H1 (cell line): ENCODE results near the gene TMEM222. TPM values are rescaled to one million over a fixed set of nuclear protein-coding genes. Genes with fewer than 3 reads are reported as not detected.
A peak's percentile ranks its signal among the peaks of the same experiment; 100 is the strongest.

ENCODE experiments used
- CTCF ChIA-PET: fragments of 300-600 bp; sonication (Branson Sonifier 250); formaldehyde crosslinking; loops from one replicate; lab custom pipeline; 2021; ENCODE audit not compliant: partially characterized antibody; lab: Charles Lee
- POLR2A ChIA-PET: fragments of 300-600 bp; sonication (Branson Sonifier 250); formaldehyde crosslinking; loops from one replicate; lab custom pipeline; 2021; ENCODE audit warnings: inconsistent platforms; ENCODE audit not compliant: partially characterized antibody; lab: Charles Lee
- DNase-seq, 2 experiments: peaks; one replicate each; pipeline versions ENCODE4 v3.0.0 to v3.0.0-alpha.2; 2010 to 2022; ENCODE audit warnings: low spot score in 2 of 2, low read depth in 1 of 2, mixed read lengths in 1 of 2
- FAIRE-seq: peaks from 2 replicates; lab custom pipeline; 2011; peaks lifted over from hg19 to GRCh38; lab: Jason Lieb, UNC
- H2AFZ ChIP-seq: 2 replicates; pipeline ENCODE4 v1.8.1; 2012; ENCODE audit warnings: low read length, inconsistent platforms
- H2AK5ac ChIP-seq: 2 replicates; pipeline ENCODE4 v1.6.1; 2013; ENCODE audit warnings: low read depth, low read length
- H2BK120ac ChIP-seq: replicated peaks from 2 replicates; pipeline ENCODE3; 2013; ENCODE audit warnings: low read depth, low read length, inconsistent platforms
- H2BK12ac ChIP-seq: 2 replicates; pipeline ENCODE4 v1.6.1; 2013; ENCODE audit warnings: low read depth, low read length
- H2BK15ac ChIP-seq: 2 replicates; pipeline ENCODE4 v1.6.1; 2013; ENCODE audit warnings: low read length
- H2BK20ac ChIP-seq: 2 replicates; pipeline ENCODE4 v1.6.1; 2013; ENCODE audit warnings: low read length
- H2BK5ac ChIP-seq: 2 replicates; pipeline ENCODE4 v1.6.1; 2013; ENCODE audit warnings: low read depth, low read length
- H3K14ac ChIP-seq: 2 replicates; pipeline ENCODE4 v1.6.1; 2013; ENCODE audit warnings: inconsistent platforms; ENCODE audit not compliant: insufficient read length
- H3K18ac ChIP-seq: 2 replicates; pipeline ENCODE4 v1.6.1; 2013; ENCODE audit warnings: low read length; ENCODE audit errors: extremely low read depth
- H3K23ac ChIP-seq: 2 replicates; pipeline ENCODE4 v1.6.1; 2013; ENCODE audit warnings: inconsistent platforms; ENCODE audit not compliant: insufficient read length
- H3K23me2 ChIP-seq: 2 replicates; pipeline ENCODE4 v1.6.1; 2013; ENCODE audit warnings: low read depth, low read length
- H3K27ac ChIP-seq: 2 replicates; pipeline ENCODE4 v1.6.1; 2011; ENCODE audit warnings: low read depth, low read length, inconsistent platforms
- H3K27me3 ChIP-seq, 4 experiments: replicated peaks in 1 of 4; 1 replicate in 1 of 4; 2 replicates in 3 of 4; pipeline versions ENCODE4 v1.6.1 to v1.8.1; 2011 to 2013; ENCODE audit warnings: low read length in 3 of 4, mild to moderate bottlenecking in 3 of 4, inconsistent platforms in 2 of 4, mixed read lengths in 2 of 4, moderate library complexity in 1 of 4; ENCODE audit not compliant: control insufficient read depth in 3 of 4, insufficient read depth in 3 of 4; ENCODE audit errors: extremely low read depth in 1 of 4
- H3K36me3 ChIP-seq, 4 experiments: 2 replicates each; pipeline versions ENCODE4 v1.6.1 to v1.8.1; 2011 to 2013; ENCODE audit warnings: mild to moderate bottlenecking in 4 of 4, low read length in 3 of 4, moderate library complexity in 2 of 4, control low read depth in 1 of 4, inconsistent platforms in 1 of 4; ENCODE audit not compliant: insufficient read depth in 4 of 4, control insufficient read depth in 2 of 4
- H3K4ac ChIP-seq: replicated peaks from 2 replicates; pipeline ENCODE3; 2013; ENCODE audit warnings: low read length, low read depth, mixed read lengths, inconsistent platforms; ENCODE audit not compliant: insufficient read length
- H3K4me1 ChIP-seq, 4 experiments: replicated peaks in 1 of 4; 1 replicate in 1 of 4; 2 replicates in 3 of 4; pipeline versions ENCODE4 v1.6.1 to v1.8.1; 2011 to 2013; ENCODE audit warnings: low read length in 3 of 4, inconsistent platforms in 2 of 4, mixed read lengths in 1 of 4; ENCODE audit not compliant: insufficient read depth in 4 of 4, control insufficient read depth in 3 of 4
- H3K4me2 ChIP-seq, 2 experiments: 2 replicates each; pipeline versions ENCODE4 v1.6.1 to v1.8.1; 2011 to 2013; ENCODE audit warnings: low read depth in 2 of 2, low read length in 2 of 2, control low read depth in 1 of 2, inconsistent platforms in 1 of 2, mild to moderate bottlenecking in 1 of 2; ENCODE audit not compliant: insufficient read depth in 1 of 2
- H3K4me3 ChIP-seq, 4 experiments: fragments of 200-600, 300-600 bp in 1 of 4; sonication (generic), shearing (Covaris generic), sonication (Bioruptor Twin) in 1 of 4; 2 replicates each; pipeline versions ENCODE4 v1.5.1 to v1.8.1; 2011 to 2016; ENCODE audit warnings: low read length in 4 of 4, low read depth in 3 of 4, control low read depth in 2 of 4, inconsistent platforms in 2 of 4, mild to moderate bottlenecking in 2 of 4, mixed read lengths in 1 of 4, moderate library complexity in 1 of 4; ENCODE audit not compliant: insufficient read depth in 2 of 4; ENCODE audit errors: extremely low read depth in 1 of 4
- H3K56ac ChIP-seq: replicated peaks from 2 replicates; pipeline ENCODE3; 2013; ENCODE audit warnings: low read depth, mild to moderate bottlenecking, mixed read lengths, low read length, inconsistent platforms; ENCODE audit not compliant: insufficient read length
- H3K79me1 ChIP-seq: 2 replicates; pipeline ENCODE4 v1.6.1; 2013; ENCODE audit warnings: low read depth, low read length, control low read depth
- H3K79me2 ChIP-seq, 2 experiments: 2 replicates each; pipeline versions ENCODE4 v1.6.1 to v1.8.1; 2012 to 2013; ENCODE audit warnings: low read length in 2 of 2, mild to moderate bottlenecking in 2 of 2, inconsistent platforms in 1 of 2; ENCODE audit not compliant: insufficient read depth in 2 of 2, control insufficient read depth in 1 of 2
- H3K9ac ChIP-seq, 4 experiments: replicated peaks in 1 of 4; 1 replicate in 1 of 4; 2 replicates in 3 of 4; pipeline versions ENCODE4 v1.6.1 to v1.8.1; 2011 to 2013; ENCODE audit warnings: low read depth in 3 of 4, low read length in 3 of 4, control low read depth in 2 of 4, mild to moderate bottlenecking in 2 of 4, moderate library complexity in 2 of 4, inconsistent platforms in 1 of 4; ENCODE audit errors: extremely low read depth in 1 of 4
- H3K9me3 ChIP-seq, 2 experiments: 2 replicates each; pipeline versions ENCODE4 v1.6.1 to v1.8.1; 2012 to 2013; ENCODE audit warnings: mild to moderate bottlenecking in 2 of 2, moderate library complexity in 2 of 2, control low read depth in 1 of 2, inconsistent platforms in 1 of 2, low read depth in 1 of 2, low read length in 1 of 2, mixed read lengths in 1 of 2; ENCODE audit not compliant: insufficient read depth in 2 of 2
- H4K20me1 ChIP-seq, 2 experiments: replicated peaks in 1 of 2; 2 replicates each; pipeline versions ENCODE3 to v1.8.1; 2011 to 2013; ENCODE audit warnings: inconsistent platforms in 2 of 2, low read length in 2 of 2, mild to moderate bottlenecking in 1 of 2; ENCODE audit not compliant: insufficient read depth in 2 of 2, control insufficient read depth in 1 of 2
- H4K5ac ChIP-seq: 2 replicates; pipeline ENCODE4 v1.6.1; 2013; ENCODE audit warnings: low read length, low read depth, mixed read lengths, inconsistent platforms; ENCODE audit not compliant: insufficient read length
- H4K8ac ChIP-seq: 2 replicates; pipeline ENCODE4 v1.8.0; 2013; ENCODE audit warnings: mild to moderate bottlenecking, moderate library complexity, low read length, inconsistent platforms; ENCODE audit not compliant: insufficient read depth; ENCODE audit errors: extremely low read depth
- H4K91ac ChIP-seq: replicated peaks from 2 replicates; pipeline ENCODE3; 2013; ENCODE audit warnings: low read length, mixed read lengths, inconsistent platforms; ENCODE audit not compliant: insufficient read length
- BCL11A ChIP-seq, 2 experiments: IDR thresholded peaks; one replicate each; pipeline ENCODE4 v1.6.1; 2011; ENCODE audit warnings: low read depth in 2 of 2, low read length in 2 of 2, mild to moderate bottlenecking in 2 of 2
- CBX5 ChIP-seq: fragments of 300-800, 300-1000 bp; sonication (generic); IDR thresholded peaks from 2 replicates; pipeline ENCODE4 v1.7.1; 2016; ENCODE audit warnings: antibody characterized with exemption, low read length, low read depth
- CEBPB ChIP-seq: IDR thresholded peaks from 2 replicates; pipeline ENCODE4 v1.6.1; 2012; ENCODE audit warnings: low read depth, low read length
- E2F6 ChIP-seq: IDR thresholded peaks from 2 replicates; pipeline ENCODE4 v1.6.1; 2012; ENCODE audit warnings: inconsistent platforms
- EGR1 ChIP-seq: IDR thresholded peaks from 2 replicates; pipeline ENCODE4 v1.6.1; 2011; ENCODE audit warnings: low read depth, low read length, borderline replicate concordance
- GTF2F1 ChIP-seq: IDR thresholded peaks from 2 replicates; pipeline ENCODE4 v1.6.1; 2012; ENCODE audit warnings: low read depth, low read length, improper control_type of control experiment, borderline replicate concordance
- HDAC6 ChIP-seq: IDR thresholded peaks from one replicate; pipeline ENCODE4 v1.7.1; 2012; ENCODE audit warnings: low read depth, mild to moderate bottlenecking, inconsistent platforms, low read length, moderate library complexity
- JUND ChIP-seq: IDR thresholded peaks from 2 replicates; pipeline ENCODE4 v1.6.1; 2011; ENCODE audit warnings: mild to moderate bottlenecking, improper control_type of control experiment, low read length
- RNF2 ChIP-seq: fragments of 200-900, 300-1000 bp; sonication (generic); IDR thresholded peaks from 2 replicates; pipeline ENCODE4 v1.7.1; 2016; ENCODE audit warnings: borderline replicate concordance, low read depth, mild to moderate bottlenecking, antibody characterized with exemption, low read length; ENCODE audit not compliant: poor library complexity, severe bottlenecking; ENCODE audit errors: missing control alignments
- SIN3A ChIP-seq, 2 experiments: IDR thresholded peaks in 1 of 2; conservative IDR thresholded peaks in 1 of 2; 2 replicates each; pipeline ENCODE4 v1.6.1; 2011 to 2012; ENCODE audit warnings: low read length in 2 of 2, improper control_type of control experiment in 1 of 2, low read depth in 1 of 2, mild to moderate bottlenecking in 1 of 2
- SUZ12 ChIP-seq: fragments of 200-600 bp; sonication (generic); IDR thresholded peaks from 2 replicates; pipeline ENCODE4 v1.6.1; 2012; ENCODE audit warnings: mild to moderate bottlenecking, inconsistent platforms, low read length, moderate library complexity, mixed read lengths
- YY1 ChIP-seq: IDR thresholded peaks from 2 replicates; pipeline ENCODE4 v1.6.1; 2011; ENCODE audit warnings: low read depth, mild to moderate bottlenecking, low read length
- WGBS, 2 experiments: shearing (Covaris generic) in 1 of 2; methylation state at CpG; one replicate each; pipeline versions ENCODE4 v1.1.6 to v1.1.7; 2013 to 2015; ENCODE audit warnings: low lambda C conversion rate in 2 of 2, mixed read lengths in 2 of 2, inconsistent platforms in 1 of 2, low coverage in 1 of 2, missing lambda C conversion rate in 1 of 2; ENCODE audit not compliant: insufficient replicate concordance in 2 of 2, insufficient coverage in 1 of 2, insufficient read length in 1 of 2; ENCODE audit errors: extremely low coverage in 1 of 2, missing lambda C conversion rate in 1 of 2; 5-methylcytosine and 5-hydroxymethylcytosine counted together
- polyA plus RNA-seq, 7 experiments: library from polyadenylated mRNA; depleted of rRNA in 3 of 7; stranded (reverse) in 5 of 7; unstranded in 2 of 7; fragments of >200 nt in 5 of 7; fragments of 200-250 nt in 2 of 7; gene quantifications; 1 replicate in 5 of 7; 2 replicates in 1 of 7; 4 replicates in 1 of 7; pipeline versions ENCODE4 v1.2.1 to v1.2.3, GENCODE V29; 2011 to 2013; ENCODE audit warnings: missing spikeins in 2 of 7, mixed read lengths in 2 of 7
- total RNA-seq: library from RNA; stranded (reverse); fragmentation: NEBNext Ultra II Directional; extraction: Animal tissue kit (Norgen Biotek cat#: 25700); gene quantifications from 2 replicates; pipeline ENCODE4 v1.2.1, GENCODE V29; 2021

Gene TMEM222
- total and polyA plus RNA-seq, 2 of the 8 experiments (the other 6 are each of a cell fraction or from before 2014, with no cell fraction given): 27.0 to 51.8 TPM

- Histone ChIP-seq H2AFZ (no peak overlapping the region), H4K20me1 (no peaks in the 10 kb centered on the region), H3K14ac (no peak overlapping the region), H3K9me3 (no peaks in the 10 kb centered on the region), H3K4me1 (peaks cover 11 to 25% (median 22%) of the 10 kb centered on the region in 4 experiments), H3K27me3 (no peaks in the 10 kb centered on the region), H3K4me2 (peak overlapping the region in 1 of 2 experiments; percentile 65; a peak in 2 of 4 replicates), H3K4me3 (no peak overlapping the region), H3K23ac (no peak overlapping the region), H3K27ac (no peak overlapping the region), H3K23me2 (0 out of 2 replicates have a peak, but pooled peaks cover 3% of the 10 kb centered on the region), H2BK120ac (peak overlapping the region; percentile 25), H3K9ac (no peak overlapping the region), H3K36me3 (no peaks in the 10 kb centered on the region), H2BK5ac (peak overlapping the region; percentile 96), H2BK20ac (peak overlapping the region; percentile 0; the same call in 1 of the 2 replicates), H4K91ac (peak overlapping the region; percentile 20), H2BK15ac (peak overlapping the region; percentile 36; the same call in 1 of the 2 replicates), H3K4ac (peak overlapping the region; percentile 15), H3K56ac (no peak overlapping the region), H4K5ac (no peak overlapping the region), H3K79me2 (no peaks in the 10 kb centered on the region), H2AK5ac (peak overlapping the region; percentile 17; the same call in 1 of the 2 replicates), H3K79me1 (no peaks in the 10 kb centered on the region), H3K18ac (peak overlapping the region; percentile 93; the same call in 1 of the 2 replicates), H4K8ac (no peak overlapping the region), H2BK12ac (peak overlapping the region; percentile 60; the same call in 1 of the 2 replicates)
- ChIA-PET POLR2A (interaction anchor here (1.3 to 3.0 kb wide), 5 partner anchors 9 to 81 kb away, joined by 6 to 17 read pairs (median 7); no protein-coding TSS in a partner anchor), CTCF (interaction anchor here (0.7 to 17.9 kb wide), 19 partner anchors 8 to 300 kb away, joined by 3 to 321 read pairs (median 6); partner anchors contain the start of genes CD164L2, GPR3 and SYTL1)
- TF ChIP-seq HDAC6: no peak
- no peak for TF ChIP-seq YY1
- no peak for TF ChIP-seq CEBPB
- no peak for TF ChIP-seq RNF2
- TF ChIP-seq CBX5: no peak
- TF ChIP-seq BCL11A (IDR thresholded peaks at IDR 0.05; ENCODE audit: low read depth in 2 of 2, low read length in 2 of 2): no peak
- TF ChIP-seq SUZ12: no peak
- no peak for TF ChIP-seq GTF2F1
- TF ChIP-seq E2F6: no peak
- no peak for TF ChIP-seq SIN3A (conservative IDR thresholded peaks at IDR 0.05 in 1 of 2, IDR thresholded peaks at IDR 0.05 in 1 of 2; ENCODE audit: low read depth in 1 of 2, low read length in 2 of 2)
- TF ChIP-seq JUND: no peak
- no peak for TF ChIP-seq EGR1
- WGBS, 2 experiments: 80% methylated on average over 11 of the region's 11 CpGs; no CpG with 5 or more reads in 1 of the 2 experiments
- DNase-seq: no peak
- no peak for FAIRE-seq
Measured at GRCh38 chr1:27306071-27306470, 15.9 kb upstream of the TMEM222 start.
